HG03457 (cell line): ENCODE data around the gene NUP50.
A peak's percentile ranks its signal among the peaks of the same experiment; 100 is the strongest.
"Not testable (repeated sequence)": the region's sequence is repeated elsewhere in the genome, so short reads cannot be mapped to it uniquely, and the experiment has no call there.

Source experiments
- ATAC-seq: cut with Tn5 transposase; IDR thresholded peaks from one replicate; pipeline ENCODE4 v1.9.1; 2021; ENCODE audit warnings: moderate number of reproducible peaks; ENCODE audit not compliant: unreplicated experiment

The NUP50 gene

GRCh38 chr22:45159652-45160462 is 3.9 kb upstream of the NUP50 start:
- no peak for ATAC-seq

GRCh38 chr22:45162531-45162930 is 1.2 kb upstream of the NUP50 start:
- ATAC-seq: no peak

GRCh38 chr22:45163099-45163450 is 650 bp upstream of the NUP50 start:
- ATAC-seq: no peak

GRCh38 chr22:45164270-45165088 is 754 bp downstream of the NUP50 start:
- peak; percentile 15 for ATAC-seq

GRCh38 chr22:45166932-45167331 is 3.2 kb downstream of the NUP50 start:
- no peak for ATAC-seq

- no peak for ATAC-seq
Measured at GRCh38 chr22:45169591-45170466, 6.1 kb downstream of the NUP50 start.

GRCh38 chr22:45171830-45172229 is 8.1 kb downstream of the NUP50 start:
- ATAC-seq: no peak

GRCh38 chr22:45172881-45173585 is 9.3 kb downstream of the NUP50 start:
- ATAC-seq: no peak

- ATAC-seq: no peak
Measured at GRCh38 chr22:45179276-45180049, 15.7 kb downstream of the NUP50 start.

GRCh38 chr22:45180146-45180679 is 16.5 kb downstream of the NUP50 start:
- no peak for ATAC-seq

GRCh38 chr22:45181240-45181639 is 17.5 kb downstream of the NUP50 start:
- ATAC-seq: no peak

- no peak for ATAC-seq
Measured at GRCh38 chr22:45181766-45182165, 18.0 kb downstream of the NUP50 start.

GRCh38 chr22:45183974-45184373 is 20.2 kb downstream of the NUP50 start:
- no peak for ATAC-seq

- ATAC-seq: no peak
Measured at GRCh38 chr22:45185718-45186514, 22.2 kb downstream of the NUP50 start.

- no peak for ATAC-seq
Measured at GRCh38 chr22:45187891-45188290, 24.2 kb downstream of the NUP50 start.

- ATAC-seq: no peak
Measured at GRCh38 chr22:45188779-45189178, 25.1 kb downstream of the NUP50 start.

- ATAC-seq: no peak
Measured at GRCh38 chr22:45190202-45190872, 26.6 kb downstream of the NUP50 start.

- ATAC-seq: not testable (repeated sequence)
Measured at GRCh38 chr22:45191746-45192145, 28.0 kb downstream of the NUP50 start.
